WERI-Rb-1 (cell line): Measurements from ENCODE around the gene PTK6.

ENCODE experiments used
- DNase-seq: peaks from one replicate; pipeline ENCODE4 v3.0.0-alpha.2; 2020
- H3K27ac ChIP-seq: fragments of 250-450 bp; sonication (Bioruptor Pico); 2 replicates; pipeline ENCODE4 v1.5.1; 2020; ENCODE audit warnings: mild to moderate bottlenecking, moderate library complexity
- H3K27me3 ChIP-seq: fragments of 250-450 bp; sonication (Bioruptor Pico); 2 replicates; pipeline ENCODE4 v1.5.1; 2021; ENCODE audit warnings: mild to moderate bottlenecking, low read depth, moderate library complexity; ENCODE audit not compliant: insufficient read depth, severe bottlenecking
- H3K36me3 ChIP-seq: fragments of 250-450 bp; sonication (Bioruptor Pico); 2 replicates; pipeline ENCODE4 v1.5.1; 2020; ENCODE audit warnings: mild to moderate bottlenecking, moderate library complexity
- H3K4me3 ChIP-seq: 2 replicates; pipeline ENCODE4 v1.5.1; 2011; ENCODE audit warnings: low read depth, mild to moderate bottlenecking, control low read depth, low read length
- H3K9me3 ChIP-seq: fragments of 250-450 bp; sonication (Bioruptor Pico); 2 replicates; pipeline ENCODE4 v1.5.1; 2021; ENCODE audit warnings: mild to moderate bottlenecking, moderate library complexity; ENCODE audit not compliant: severe bottlenecking
- CTCF ChIP-seq: IDR thresholded peaks from 2 replicates; pipeline ENCODE4 v1.5.1; 2011; ENCODE audit warnings: low read depth, mild to moderate bottlenecking, control low read depth, inconsistent platforms, low read length

PTK6 gene

GRCh38 chr20:63504642-63505041 lies 32.5 kb downstream of the PTK6 start:
- no peaks in the 10 kb centered on the region for H3K36me3 ChIP-seq
- no peak overlapping the region for H3K4me3 ChIP-seq
- peaks cover 15% of the 10 kb centered on the region for H3K9me3 ChIP-seq
- H3K27ac ChIP-seq, result no peak overlapping the region
- no peak for TF ChIP-seq CTCF
- no peak for DNase-seq
- no peaks in the 10 kb centered on the region for H3K27me3 ChIP-seq

DNA sequence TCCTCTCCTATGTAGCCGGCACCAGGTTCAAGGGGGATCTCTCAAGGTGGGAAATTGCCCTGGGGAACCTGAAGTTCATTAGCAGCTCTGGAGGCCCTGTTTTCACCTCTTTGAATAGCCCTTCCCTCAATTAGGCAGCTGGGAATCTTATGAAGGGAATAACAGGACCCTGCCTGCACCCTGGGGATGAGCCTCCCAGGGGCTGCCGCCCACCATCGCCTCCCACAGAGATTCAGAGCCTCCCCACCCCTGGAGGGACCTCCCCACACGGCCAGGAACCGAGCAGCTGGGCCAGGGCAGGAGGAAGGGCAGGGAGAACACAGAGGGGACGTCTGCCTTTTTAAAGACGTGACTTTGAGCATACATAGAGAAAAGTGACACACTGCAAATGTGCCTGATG lies 33.7 kb downstream of the PTK6 start:
- Histone ChIP-seq H3K4me3 (no peak overlapping the region), H3K9me3 (peaks cover 15% of the 10 kb centered on the region), H3K27me3 (no peaks in the 10 kb centered on the region), H3K27ac (no peak overlapping the region), H3K36me3 (no peaks in the 10 kb centered on the region)
- no peak for DNase-seq
- TF ChIP-seq CTCF, result no peak

GRCh38 chr20:63502671-63503172 lies 34.5 kb downstream of the PTK6 start:
- H3K36me3 ChIP-seq, result no peaks in the 10 kb centered on the region; the same call in 1 of the 2 replicates
- peaks cover 8% of the 10 kb centered on the region for H3K9me3 ChIP-seq
- no peak for TF ChIP-seq CTCF
- H3K27ac ChIP-seq, result peak overlapping the region; percentile 47
- no peaks in the 10 kb centered on the region for H3K27me3 ChIP-seq
- DNase-seq, result no peak
- H3K4me3 ChIP-seq, result no peak overlapping the region

GRCh38 chr20:63501818-63502670 lies 35.1 kb downstream of the PTK6 start:
- no peak for TF ChIP-seq CTCF
- H3K4me3 ChIP-seq, result peak overlapping the region; percentile 48
- H3K9me3 ChIP-seq, result peaks cover 8% of the 10 kb centered on the region
- peak overlapping the region; percentile 47 for H3K27ac ChIP-seq
- peak; percentile 84 for DNase-seq
- H3K27me3 ChIP-seq, result no peaks in the 10 kb centered on the region
- H3K36me3 ChIP-seq, result peaks cover 6% of the 10 kb centered on the region

DNA sequence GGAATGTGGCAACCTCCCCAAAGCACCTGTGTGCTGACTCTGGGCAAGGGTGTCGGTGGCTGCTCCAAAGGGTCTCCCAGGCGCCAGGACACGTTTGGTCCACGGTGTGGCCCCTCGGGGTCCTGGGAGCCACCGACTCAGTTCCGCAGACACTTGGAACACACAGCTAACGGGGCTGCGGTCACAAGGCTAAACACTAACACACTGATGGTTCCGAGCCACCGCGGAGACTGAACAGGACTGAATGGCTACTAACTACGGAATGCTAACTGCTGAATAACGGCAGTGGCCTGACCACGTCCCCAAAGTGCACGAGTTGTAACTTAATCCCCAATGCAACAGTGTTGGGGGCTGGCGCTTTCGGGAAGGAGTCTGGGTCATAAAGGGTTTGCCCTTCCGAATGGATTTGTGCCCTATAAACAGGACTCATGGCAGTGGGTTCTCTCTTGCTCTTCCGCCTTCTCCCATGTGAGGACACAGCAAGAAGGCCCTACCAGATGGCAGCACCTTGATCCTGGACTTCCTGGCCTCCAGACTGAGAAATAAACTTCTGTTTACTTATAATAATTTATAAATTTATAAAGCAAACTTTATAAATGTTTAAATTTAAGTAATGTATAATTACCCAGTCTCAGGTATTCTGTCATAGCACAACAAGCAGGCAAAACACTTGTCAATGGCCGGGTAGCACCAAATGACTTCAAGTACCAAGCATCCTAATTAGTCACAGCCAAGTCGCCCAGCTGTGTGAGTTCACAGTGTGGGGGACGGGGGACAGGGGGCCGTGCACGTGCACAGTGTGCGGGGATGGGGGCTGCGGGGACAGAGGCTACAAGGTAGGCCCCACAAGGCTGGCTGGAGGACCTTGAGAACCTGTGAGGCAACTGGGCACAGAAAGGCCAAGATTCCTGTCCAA lies 36.0 kb downstream of the PTK6 start:
- H3K4me3 ChIP-seq, result no peak overlapping the region; the same call in 1 of the 2 replicates
- peaks cover 8% of the 10 kb centered on the region for H3K9me3 ChIP-seq
- H3K27me3 ChIP-seq, result no peaks in the 10 kb centered on the region
- no peak for TF ChIP-seq CTCF
- DNase-seq, result no peak
- peaks cover 13% of the 10 kb centered on the region for H3K36me3 ChIP-seq
- peak overlapping the region; percentile 47 for H3K27ac ChIP-seq
